HEK293 (cell line): Measurements from ENCODE around the gene SIGMAR1.
A peak's percentile ranks its signal among the peaks of the same experiment; 100 is the strongest.

Source experiments
- MEIS1 ChIP-seq: sonication (generic); formaldehyde crosslinking; IDR thresholded peaks from 2 replicates; pipeline ENCODE4 v1.8.1; 2022; ENCODE audit warnings: missing genetic modification reagents, mild to moderate bottlenecking, borderline replicate concordance
- PRDM1 ChIP-seq: fragments of 450-650 bp; formaldehyde crosslinking; IDR thresholded peaks from 2 replicates; pipeline ENCODE4; 2016; ENCODE audit warnings: missing biosample characterization, missing genetic modification characterization
- SETDB1 ChIP-seq: IDR thresholded peaks from one replicate; pipeline ENCODE4 v1.6.1; 2017; ENCODE audit warnings: mild to moderate bottlenecking, low read length, moderate library complexity, mixed read lengths; ENCODE audit not compliant: insufficient read length
- YY2 ChIP-seq: fragments of 450-650 bp; formaldehyde crosslinking; IDR thresholded peaks from 2 replicates; pipeline ENCODE4 v1.5.1; 2016; ENCODE audit warnings: missing biosample characterization, missing genetic modification characterization
- ZBTB20 ChIP-seq: fragments of 450-650 bp; formaldehyde crosslinking; IDR thresholded peaks from 2 replicates; pipeline ENCODE4 v1.5.1; 2016; ENCODE audit warnings: missing biosample characterization, missing genetic modification characterization
- ZNF121 ChIP-seq: fragments of 450-650 bp; formaldehyde crosslinking; IDR thresholded peaks from 2 replicates; pipeline ENCODE4 v1.5.1; 2016; ENCODE audit warnings: missing biosample characterization, missing genetic modification characterization
- ZNF266 ChIP-seq: fragments of 450-650 bp; formaldehyde crosslinking; IDR thresholded peaks from 2 replicates; pipeline ENCODE4 v1.5.1; 2016; ENCODE audit warnings: missing biosample characterization, missing genetic modification characterization, low read depth
- ZNF274 ChIP-seq, 2 experiments: fragments of 200-500 bp in 1 of 2; fragments of 450-650 bp in 1 of 2; sonication (Bioruptor generic) in 1 of 2; formaldehyde crosslinking in 1 of 2; IDR thresholded peaks; 2 replicates each; pipeline versions ENCODE4 v1.5.1 to v1.6.1; 2014 to 2016; ENCODE audit warnings: borderline replicate concordance in 1 of 2, inconsistent platforms in 1 of 2, low read length in 1 of 2, missing biosample characterization in 1 of 2, missing genetic modification characterization in 1 of 2
- ZNF324 ChIP-seq: fragments of 450-650 bp; formaldehyde crosslinking; IDR thresholded peaks from 2 replicates; pipeline ENCODE4 v1.5.1; 2016; ENCODE audit warnings: missing biosample characterization, missing genetic modification characterization
- ZNF416 ChIP-seq: fragments of 450-650 bp; formaldehyde crosslinking; IDR thresholded peaks from 2 replicates; pipeline ENCODE4 v1.5.1; 2016; ENCODE audit warnings: missing biosample characterization, missing genetic modification characterization
- ZNF529 ChIP-seq: fragments of 450-650 bp; formaldehyde crosslinking; IDR thresholded peaks from 2 replicates; pipeline ENCODE4 v1.5.1; 2017; ENCODE audit warnings: missing genetic modification characterization, missing biosample characterization; ENCODE audit not compliant: insufficient replicate concordance
- ZNF600 ChIP-seq: fragments of 450-650 bp; formaldehyde crosslinking; IDR thresholded peaks from 2 replicates; pipeline ENCODE4 v1.5.1; 2016; ENCODE audit warnings: missing biosample characterization, missing genetic modification characterization
- ZNF623 ChIP-seq: fragments of 450-650 bp; formaldehyde crosslinking; IDR thresholded peaks from 2 replicates; pipeline ENCODE4 v1.5.1; 2016; ENCODE audit warnings: missing biosample characterization, missing genetic modification characterization
- ZNF785 ChIP-seq: fragments of 450-650 bp; formaldehyde crosslinking; IDR thresholded peaks from 2 replicates; pipeline ENCODE4 v1.5.1; 2016; ENCODE audit warnings: missing biosample characterization, missing genetic modification characterization
- ZNF792 ChIP-seq: fragments of 450-650 bp; formaldehyde crosslinking; IDR thresholded peaks from 2 replicates; pipeline ENCODE4 v1.5.1; 2016; ENCODE audit warnings: missing biosample characterization, missing genetic modification characterization
- TF ChIP-seq, protein P1 (sequence below): fragments of 450-650 bp; formaldehyde crosslinking; IDR thresholded peaks from 2 replicates; pipeline ENCODE4 v1.5.1; 2016; ENCODE audit warnings: missing biosample characterization, missing genetic modification characterization
- TF ChIP-seq, protein P2 (sequence below): fragments of 450-650 bp; formaldehyde crosslinking; IDR thresholded peaks from 2 replicates; pipeline ENCODE4 v1.5.1; 2016; ENCODE audit warnings: missing biosample characterization, missing genetic modification characterization
- TF ChIP-seq, protein P3 (sequence below): fragments of 450-650 bp; formaldehyde crosslinking; IDR thresholded peaks from 2 replicates; pipeline ENCODE4 v1.5.1; 2017; ENCODE audit warnings: missing biosample characterization, missing genetic modification characterization
- TF ChIP-seq, protein P4 (sequence below): fragments of 450-650 bp; formaldehyde crosslinking; IDR thresholded peaks from 2 replicates; pipeline ENCODE4 v1.5.1; 2016; ENCODE audit warnings: missing biosample characterization, missing genetic modification characterization, borderline replicate concordance
- TF ChIP-seq, protein P5 (sequence below): fragments of 450-650 bp; formaldehyde crosslinking; IDR thresholded peaks from 2 replicates; pipeline ENCODE4 v1.5.1; 2017; ENCODE audit warnings: missing biosample characterization, missing genetic modification characterization
- TF ChIP-seq, protein P6 (sequence below): fragments of 450-650 bp; formaldehyde crosslinking; IDR thresholded peaks from 2 replicates; pipeline ENCODE4 v1.5.1; 2016; ENCODE audit warnings: missing biosample characterization, missing genetic modification characterization
- TF ChIP-seq, protein P7 (sequence below): fragments of 450-650 bp; formaldehyde crosslinking; IDR thresholded peaks from 2 replicates; pipeline ENCODE4 v1.5.1; 2016; ENCODE audit warnings: missing biosample characterization, missing genetic modification characterization
- TF ChIP-seq, protein P8 (sequence below): fragments of 450-650 bp; formaldehyde crosslinking; IDR thresholded peaks from 2 replicates; pipeline ENCODE4 v1.5.1; 2016; ENCODE audit warnings: missing biosample characterization, missing genetic modification characterization

The SIGMAR1 gene

DNA sequence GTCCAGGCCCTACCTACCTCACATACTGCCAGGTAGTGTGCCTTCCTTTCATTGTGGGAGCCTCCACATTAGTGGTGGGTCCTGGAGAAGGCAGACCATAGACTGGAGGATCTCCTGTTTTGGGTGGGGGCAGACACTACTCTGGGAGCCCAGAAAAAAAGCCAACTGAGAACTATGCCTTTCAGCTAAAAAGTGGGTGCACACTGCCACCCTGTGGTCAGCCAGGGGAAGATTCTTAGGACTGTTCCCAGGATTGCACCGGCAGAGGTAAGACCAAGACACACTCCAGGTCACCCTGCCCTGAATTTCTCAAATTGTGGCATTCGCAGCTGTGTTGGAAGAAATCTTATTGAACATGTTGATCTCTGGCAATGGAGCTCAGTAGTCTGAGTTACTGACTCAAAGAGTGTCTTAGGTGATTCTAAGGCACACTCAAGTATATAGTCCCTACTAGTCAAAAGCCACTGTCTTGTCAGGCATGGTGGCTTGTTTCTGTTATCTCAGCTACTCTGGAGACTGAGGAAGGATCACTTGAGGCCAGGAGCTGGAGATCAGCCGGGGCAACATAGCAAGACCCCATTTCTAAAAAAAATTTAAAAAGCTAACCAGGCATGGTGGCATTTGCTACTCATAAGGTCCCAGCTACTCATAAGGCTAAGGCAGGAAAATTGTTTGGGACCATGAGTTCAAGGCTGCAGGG lies 3.6 kb downstream of the SIGMAR1 start (continued):
- TF ChIP-seq ZBTB20 (no peak), ZNF529 (no peak), ZNF266 (tag by site-specific recombination) (no peak), ZNF121 (tag by site-specific recombination) (peak; percentile 100), ZNF785 (tag by site-specific recombination) (no peak), ZNF416 (no peak), PRDM1 (tag by site-specific recombination) (no peak), ZNF324 (tag by site-specific recombination) (no peak), ZNF274 (IDR thresholded peaks at IDR 0.05; ENCODE audit: low read length) (no peak), ZNF274 (tag by site-specific recombination; IDR thresholded peaks at IDR 0.05; ENCODE audit: borderline replicate concordance) (no peak), ZNF600 (peak; percentile 47; the same call in 1 of the 2 replicates), SETDB1 (no peak), ZNF623 (tag by site-specific recombination) (no peak), ZNF792 (tag by site-specific recombination) (no peak), YY2 (tag by site-specific recombination) (no peak), MEIS1 (no peak)
- TF ChIP-seq, protein P1, sequence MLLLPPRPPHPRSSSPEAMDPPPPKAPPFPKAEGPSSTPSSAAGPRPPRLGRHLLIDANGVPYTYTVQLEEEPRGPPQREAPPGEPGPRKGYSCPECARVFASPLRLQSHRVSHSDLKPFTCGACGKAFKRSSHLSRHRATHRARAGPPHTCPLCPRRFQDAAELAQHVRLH (tag by site-specific recombination): no peak
- TF ChIP-seq, protein P2, sequence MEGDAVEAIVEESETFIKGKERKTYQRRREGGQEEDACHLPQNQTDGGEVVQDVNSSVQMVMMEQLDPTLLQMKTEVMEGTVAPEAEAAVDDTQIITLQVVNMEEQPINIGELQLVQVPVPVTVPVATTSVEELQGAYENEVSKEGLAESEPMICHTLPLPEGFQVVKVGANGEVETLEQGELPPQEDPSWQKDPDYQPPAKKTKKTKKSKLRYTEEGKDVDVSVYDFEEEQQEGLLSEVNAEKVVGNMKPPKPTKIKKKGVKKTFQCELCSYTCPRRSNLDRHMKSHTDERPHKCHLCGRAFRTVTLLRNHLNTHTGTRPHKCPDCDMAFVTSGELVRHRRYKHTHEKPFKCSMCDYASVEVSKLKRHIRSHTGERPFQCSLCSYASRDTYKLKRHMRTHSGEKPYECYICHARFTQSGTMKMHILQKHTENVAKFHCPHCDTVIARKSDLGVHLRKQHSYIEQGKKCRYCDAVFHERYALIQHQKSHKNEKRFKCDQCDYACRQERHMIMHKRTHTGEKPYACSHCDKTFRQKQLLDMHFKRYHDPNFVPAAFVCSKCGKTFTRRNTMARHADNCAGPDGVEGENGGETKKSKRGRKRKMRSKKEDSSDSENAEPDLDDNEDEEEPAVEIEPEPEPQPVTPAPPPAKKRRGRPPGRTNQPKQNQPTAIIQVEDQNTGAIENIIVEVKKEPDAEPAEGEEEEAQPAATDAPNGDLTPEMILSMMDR (tag by site-specific recombination): peak; percentile 70
- TF ChIP-seq, protein P3, sequence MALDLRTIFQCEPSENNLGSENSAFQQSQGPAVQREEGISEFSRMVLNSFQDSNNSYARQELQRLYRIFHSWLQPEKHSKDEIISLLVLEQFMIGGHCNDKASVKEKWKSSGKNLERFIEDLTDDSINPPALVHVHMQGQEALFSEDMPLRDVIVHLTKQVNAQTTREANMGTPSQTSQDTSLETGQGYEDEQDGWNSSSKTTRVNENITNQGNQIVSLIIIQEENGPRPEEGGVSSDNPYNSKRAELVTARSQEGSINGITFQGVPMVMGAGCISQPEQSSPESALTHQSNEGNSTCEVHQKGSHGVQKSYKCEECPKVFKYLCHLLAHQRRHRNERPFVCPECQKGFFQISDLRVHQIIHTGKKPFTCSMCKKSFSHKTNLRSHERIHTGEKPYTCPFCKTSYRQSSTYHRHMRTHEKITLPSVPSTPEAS (tag by site-specific recombination): no peak
- TF ChIP-seq, protein P4, sequence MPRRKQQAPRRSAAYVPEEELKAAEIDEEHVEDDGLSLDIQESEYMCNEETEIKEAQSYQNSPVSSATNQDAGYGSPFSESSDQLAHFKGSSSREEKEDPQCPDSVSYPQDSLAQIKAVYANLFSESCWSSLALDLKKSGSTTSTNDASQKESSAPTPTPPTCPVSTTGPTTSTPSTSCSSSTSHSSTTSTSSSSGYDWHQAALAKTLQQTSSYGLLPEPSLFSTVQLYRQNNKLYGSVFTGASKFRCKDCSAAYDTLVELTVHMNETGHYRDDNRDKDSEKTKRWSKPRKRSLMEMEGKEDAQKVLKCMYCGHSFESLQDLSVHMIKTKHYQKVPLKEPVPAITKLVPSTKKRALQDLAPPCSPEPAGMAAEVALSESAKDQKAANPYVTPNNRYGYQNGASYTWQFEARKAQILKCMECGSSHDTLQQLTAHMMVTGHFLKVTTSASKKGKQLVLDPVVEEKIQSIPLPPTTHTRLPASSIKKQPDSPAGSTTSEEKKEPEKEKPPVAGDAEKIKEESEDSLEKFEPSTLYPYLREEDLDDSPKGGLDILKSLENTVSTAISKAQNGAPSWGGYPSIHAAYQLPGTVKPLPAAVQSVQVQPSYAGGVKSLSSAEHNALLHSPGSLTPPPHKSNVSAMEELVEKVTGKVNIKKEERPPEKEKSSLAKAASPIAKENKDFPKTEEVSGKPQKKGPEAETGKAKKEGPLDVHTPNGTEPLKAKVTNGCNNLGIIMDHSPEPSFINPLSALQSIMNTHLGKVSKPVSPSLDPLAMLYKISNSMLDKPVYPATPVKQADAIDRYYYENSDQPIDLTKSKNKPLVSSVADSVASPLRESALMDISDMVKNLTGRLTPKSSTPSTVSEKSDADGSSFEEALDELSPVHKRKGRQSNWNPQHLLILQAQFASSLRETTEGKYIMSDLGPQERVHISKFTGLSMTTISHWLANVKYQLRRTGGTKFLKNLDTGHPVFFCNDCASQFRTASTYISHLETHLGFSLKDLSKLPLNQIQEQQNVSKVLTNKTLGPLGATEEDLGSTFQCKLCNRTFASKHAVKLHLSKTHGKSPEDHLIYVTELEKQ: no peak
- TF ChIP-seq, protein P5, sequence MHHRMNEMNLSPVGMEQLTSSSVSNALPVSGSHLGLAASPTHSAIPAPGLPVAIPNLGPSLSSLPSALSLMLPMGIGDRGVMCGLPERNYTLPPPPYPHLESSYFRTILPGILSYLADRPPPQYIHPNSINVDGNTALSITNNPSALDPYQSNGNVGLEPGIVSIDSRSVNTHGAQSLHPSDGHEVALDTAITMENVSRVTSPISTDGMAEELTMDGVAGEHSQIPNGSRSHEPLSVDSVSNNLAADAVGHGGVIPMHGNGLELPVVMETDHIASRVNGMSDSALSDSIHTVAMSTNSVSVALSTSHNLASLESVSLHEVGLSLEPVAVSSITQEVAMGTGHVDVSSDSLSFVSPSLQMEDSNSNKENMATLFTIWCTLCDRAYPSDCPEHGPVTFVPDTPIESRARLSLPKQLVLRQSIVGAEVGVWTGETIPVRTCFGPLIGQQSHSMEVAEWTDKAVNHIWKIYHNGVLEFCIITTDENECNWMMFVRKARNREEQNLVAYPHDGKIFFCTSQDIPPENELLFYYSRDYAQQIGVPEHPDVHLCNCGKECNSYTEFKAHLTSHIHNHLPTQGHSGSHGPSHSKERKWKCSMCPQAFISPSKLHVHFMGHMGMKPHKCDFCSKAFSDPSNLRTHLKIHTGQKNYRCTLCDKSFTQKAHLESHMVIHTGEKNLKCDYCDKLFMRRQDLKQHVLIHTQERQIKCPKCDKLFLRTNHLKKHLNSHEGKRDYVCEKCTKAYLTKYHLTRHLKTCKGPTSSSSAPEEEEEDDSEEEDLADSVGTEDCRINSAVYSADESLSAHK (tag by site-specific recombination): no peak
- TF ChIP-seq, protein P6, sequence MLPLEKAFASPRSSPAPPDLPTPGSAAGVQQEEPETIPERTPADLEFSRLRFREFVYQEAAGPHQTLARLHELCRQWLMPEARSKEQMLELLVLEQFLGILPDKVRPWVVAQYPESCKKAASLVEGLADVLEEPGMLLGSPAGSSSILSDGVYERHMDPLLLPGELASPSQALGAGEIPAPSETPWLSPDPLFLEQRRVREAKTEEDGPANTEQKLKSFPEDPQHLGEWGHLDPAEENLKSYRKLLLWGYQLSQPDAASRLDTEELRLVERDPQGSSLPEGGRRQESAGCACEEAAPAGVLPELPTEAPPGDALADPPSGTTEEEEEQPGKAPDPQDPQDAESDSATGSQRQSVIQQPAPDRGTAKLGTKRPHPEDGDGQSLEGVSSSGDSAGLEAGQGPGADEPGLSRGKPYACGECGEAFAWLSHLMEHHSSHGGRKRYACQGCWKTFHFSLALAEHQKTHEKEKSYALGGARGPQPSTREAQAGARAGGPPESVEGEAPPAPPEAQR (tag by site-specific recombination): no peak
- TF ChIP-seq, protein P7, sequence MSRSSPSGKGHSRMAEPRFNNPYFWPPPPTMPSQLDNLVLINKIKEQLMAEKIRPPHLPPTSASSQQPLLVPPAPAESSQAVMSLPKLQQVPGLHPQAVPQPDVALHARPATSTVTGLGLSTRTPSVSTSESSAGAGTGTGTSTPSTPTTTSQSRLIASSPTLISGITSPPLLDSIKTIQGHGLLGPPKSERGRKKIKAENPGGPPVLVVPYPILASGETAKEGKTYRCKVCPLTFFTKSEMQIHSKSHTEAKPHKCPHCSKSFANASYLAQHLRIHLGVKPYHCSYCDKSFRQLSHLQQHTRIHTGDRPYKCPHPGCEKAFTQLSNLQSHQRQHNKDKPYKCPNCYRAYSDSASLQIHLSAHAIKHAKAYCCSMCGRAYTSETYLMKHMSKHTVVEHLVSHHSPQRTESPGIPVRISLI (tag by site-specific recombination): peak; percentile 56; the same call in 1 of the 2 replicates
- TF ChIP-seq, protein P8, sequence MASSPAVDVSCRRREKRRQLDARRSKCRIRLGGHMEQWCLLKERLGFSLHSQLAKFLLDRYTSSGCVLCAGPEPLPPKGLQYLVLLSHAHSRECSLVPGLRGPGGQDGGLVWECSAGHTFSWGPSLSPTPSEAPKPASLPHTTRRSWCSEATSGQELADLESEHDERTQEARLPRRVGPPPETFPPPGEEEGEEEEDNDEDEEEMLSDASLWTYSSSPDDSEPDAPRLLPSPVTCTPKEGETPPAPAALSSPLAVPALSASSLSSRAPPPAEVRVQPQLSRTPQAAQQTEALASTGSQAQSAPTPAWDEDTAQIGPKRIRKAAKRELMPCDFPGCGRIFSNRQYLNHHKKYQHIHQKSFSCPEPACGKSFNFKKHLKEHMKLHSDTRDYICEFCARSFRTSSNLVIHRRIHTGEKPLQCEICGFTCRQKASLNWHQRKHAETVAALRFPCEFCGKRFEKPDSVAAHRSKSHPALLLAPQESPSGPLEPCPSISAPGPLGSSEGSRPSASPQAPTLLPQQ (tag by site-specific recombination): no peak
